ENCODE results near the gene CHST11. TPM values are rescaled to one million over a fixed set of nuclear protein-coding genes. Genes with fewer than 3 reads are reported as not detected.

Gene CHST11
- total and polyA plus RNA-seq, 7 donors = 0.60 to 22.8 (median 10.0) TPM

- intact Hi-C loops (cut with DNase I) = no loop called here
- H3K27ac ChIP-seq = no peak overlapping the region
- H3K4me1 ChIP-seq = peaks cover 0 to 7% (median under 1%) of the 10 kb centered on the region in 4 donors
- no peak overlapping the region for H3K4me3 ChIP-seq
- no peak for DNase-seq
- no peak for TF ChIP-seq EP300 (IDR thresholded peaks at IDR 0.05)
- no peak for TF ChIP-seq POLR2A (IDR thresholded peaks at IDR 0.05)
- no peak for TF ChIP-seq CTCF (IDR thresholded peaks at IDR 0.05)
- no peak for TF ChIP-seq POLR2AphosphoS5 (IDR thresholded peaks at IDR 0.05)
- no peaks in the 10 kb centered on the region for H3K9me3 ChIP-seq
- no peaks in the 10 kb centered on the region for H3K36me3 ChIP-seq
- WGBS, 2 donors = 44 to 65% methylated on average over 1 of the region's 1 CpG
- no peaks in the 10 kb centered on the region for H3K27me3 ChIP-seq
Observed at GRCh38 chr12:104729091-104729490, 272.3 kb downstream of the CHST11 start.

- no peaks in the 10 kb centered on the region for H3K9me3 ChIP-seq
- no peak for TF ChIP-seq POLR2AphosphoS5 (IDR thresholded peaks at IDR 0.05)
- TF ChIP-seq EP300 (IDR thresholded peaks at IDR 0.05) = no peak
- no peak for TF ChIP-seq CTCF (IDR thresholded peaks at IDR 0.05)
- TF ChIP-seq POLR2A (IDR thresholded peaks at IDR 0.05) = no peak
- H3K4me1 ChIP-seq = peaks cover 0 to 12% (median 0%) of the 10 kb centered on the region in 4 donors
- H3K27me3 ChIP-seq = no peaks in the 10 kb centered on the region
- H3K27ac ChIP-seq = no peak overlapping the region
- no peak for DNase-seq
- 77 to 87% methylated on average over 19 of the region's 19 CpGs for WGBS, 2 donors
- intact Hi-C loops (cut with DNase I) = no loop called here
- H3K36me3 ChIP-seq = no peaks in the 10 kb centered on the region
- H3K4me3 ChIP-seq = no peak overlapping the region
Observed at GRCh38 chr12:104729610-104730446, 273.1 kb downstream of the CHST11 start.

GRCh38 chr12:104730763-104731162 is 274.0 kb downstream of the CHST11 start:
- Histone ChIP-seq H3K4me1 (peaks cover 0 to 12% (median 0%) of the 10 kb centered on the region in 4 donors), H3K9me3 (no peaks in the 10 kb centered on the region), H3K27me3 (no peaks in the 10 kb centered on the region), H3K36me3 (no peaks in the 10 kb centered on the region), H3K4me3 (no peak overlapping the region), H3K27ac (no peak overlapping the region)
- WGBS, 2 donors = 65 to 77% methylated on average over 4 of the region's 4 CpGs
- intact Hi-C loops (cut with DNase I) = no loop called here
- TF ChIP-seq EP300 (IDR thresholded peaks at IDR 0.05) = no peak
- no peak for TF ChIP-seq POLR2AphosphoS5 (IDR thresholded peaks at IDR 0.05)
- TF ChIP-seq POLR2A (IDR thresholded peaks at IDR 0.05) = no peak
- TF ChIP-seq CTCF (IDR thresholded peaks at IDR 0.05) = no peak
- DNase-seq = no peak

GRCh38 chr12:104733717-104734175 is 277.0 kb downstream of the CHST11 start:
- Histone ChIP-seq H3K27me3 (no peaks in the 10 kb centered on the region), H3K36me3 (no peaks in the 10 kb centered on the region), H3K27ac (no peak overlapping the region), H3K4me3 (no peak overlapping the region), H3K9me3 (no peaks in the 10 kb centered on the region), H3K4me1 (peaks cover 0 to 12% (median 0%) of the 10 kb centered on the region in 4 donors)
- TF ChIP-seq POLR2A (IDR thresholded peaks at IDR 0.05) = no peak
- no peak for TF ChIP-seq CTCF (IDR thresholded peaks at IDR 0.05)
- TF ChIP-seq EP300 (IDR thresholded peaks at IDR 0.05) = no peak
- no peak for TF ChIP-seq POLR2AphosphoS5 (IDR thresholded peaks at IDR 0.05)
- 60 to 76% methylated on average over 6 of the region's 6 CpGs for WGBS, 2 donors
- intact Hi-C loops (cut with DNase I) = no loop called here
- DNase-seq = no peak

All from sigmoid colon (tissue), 7 donors.